H1 (cell line): ENCODE measurements around the gene UBE3C. TPM values are rescaled to one million over a fixed set of nuclear protein-coding genes. Genes with fewer than 3 reads are reported as not detected.
A peak's percentile ranks its signal among the peaks of the same experiment; 100 is the strongest.

Experiments used
- CTCF ChIA-PET: fragments of 300-600 bp; sonication (Branson Sonifier 250); formaldehyde crosslinking; loops from one replicate; lab custom pipeline; 2021; ENCODE audit not compliant: partially characterized antibody; lab: Charles Lee
- POLR2A ChIA-PET: fragments of 300-600 bp; sonication (Branson Sonifier 250); formaldehyde crosslinking; loops from one replicate; lab custom pipeline; 2021; ENCODE audit warnings: inconsistent platforms; ENCODE audit not compliant: partially characterized antibody; lab: Charles Lee
- DNase-seq, 2 experiments: peaks; one replicate each; pipeline versions ENCODE4 v3.0.0 to v3.0.0-alpha.2; 2010 to 2022; ENCODE audit warnings: low spot score in 2 of 2, low read depth in 1 of 2, mixed read lengths in 1 of 2
- FAIRE-seq: peaks from 2 replicates; lab custom pipeline; 2011; peaks lifted over from hg19 to GRCh38; lab: Jason Lieb, UNC
- H2AFZ ChIP-seq: 2 replicates; pipeline ENCODE4 v1.8.1; 2012; ENCODE audit warnings: low read length, inconsistent platforms
- H2AK5ac ChIP-seq: 2 replicates; pipeline ENCODE4 v1.6.1; 2013; ENCODE audit warnings: low read depth, low read length
- H2BK120ac ChIP-seq: replicated peaks from 2 replicates; pipeline ENCODE3; 2013; ENCODE audit warnings: low read depth, low read length, inconsistent platforms
- H2BK12ac ChIP-seq: 2 replicates; pipeline ENCODE4 v1.6.1; 2013; ENCODE audit warnings: low read depth, low read length
- H2BK15ac ChIP-seq: 2 replicates; pipeline ENCODE4 v1.6.1; 2013; ENCODE audit warnings: low read length
- H2BK20ac ChIP-seq: 2 replicates; pipeline ENCODE4 v1.6.1; 2013; ENCODE audit warnings: low read length
- H2BK5ac ChIP-seq: 2 replicates; pipeline ENCODE4 v1.6.1; 2013; ENCODE audit warnings: low read depth, low read length
- H3K14ac ChIP-seq: 2 replicates; pipeline ENCODE4 v1.6.1; 2013; ENCODE audit warnings: inconsistent platforms; ENCODE audit not compliant: insufficient read length
- H3K18ac ChIP-seq: 2 replicates; pipeline ENCODE4 v1.6.1; 2013; ENCODE audit warnings: low read length; ENCODE audit errors: extremely low read depth
- H3K23ac ChIP-seq: 2 replicates; pipeline ENCODE4 v1.6.1; 2013; ENCODE audit warnings: inconsistent platforms; ENCODE audit not compliant: insufficient read length
- H3K23me2 ChIP-seq: 2 replicates; pipeline ENCODE4 v1.6.1; 2013; ENCODE audit warnings: low read depth, low read length
- H3K27ac ChIP-seq: 2 replicates; pipeline ENCODE4 v1.6.1; 2011; ENCODE audit warnings: low read depth, low read length, inconsistent platforms
- H3K27me3 ChIP-seq, 4 experiments: replicated peaks in 1 of 4; 1 replicate in 1 of 4; 2 replicates in 3 of 4; pipeline versions ENCODE4 v1.6.1 to v1.8.1; 2011 to 2013; ENCODE audit warnings: low read length in 3 of 4, mild to moderate bottlenecking in 3 of 4, inconsistent platforms in 2 of 4, mixed read lengths in 2 of 4, moderate library complexity in 1 of 4; ENCODE audit not compliant: control insufficient read depth in 3 of 4, insufficient read depth in 3 of 4; ENCODE audit errors: extremely low read depth in 1 of 4
- H3K36me3 ChIP-seq, 4 experiments: 2 replicates each; pipeline versions ENCODE4 v1.6.1 to v1.8.1; 2011 to 2013; ENCODE audit warnings: mild to moderate bottlenecking in 4 of 4, low read length in 3 of 4, moderate library complexity in 2 of 4, control low read depth in 1 of 4, inconsistent platforms in 1 of 4; ENCODE audit not compliant: insufficient read depth in 4 of 4, control insufficient read depth in 2 of 4
- H3K4ac ChIP-seq: replicated peaks from 2 replicates; pipeline ENCODE3; 2013; ENCODE audit warnings: low read length, low read depth, mixed read lengths, inconsistent platforms; ENCODE audit not compliant: insufficient read length
- H3K4me1 ChIP-seq, 4 experiments: replicated peaks in 1 of 4; 1 replicate in 1 of 4; 2 replicates in 3 of 4; pipeline versions ENCODE4 v1.6.1 to v1.8.1; 2011 to 2013; ENCODE audit warnings: low read length in 3 of 4, inconsistent platforms in 2 of 4, mixed read lengths in 1 of 4; ENCODE audit not compliant: insufficient read depth in 4 of 4, control insufficient read depth in 3 of 4
- H3K4me2 ChIP-seq, 2 experiments: 2 replicates each; pipeline versions ENCODE4 v1.6.1 to v1.8.1; 2011 to 2013; ENCODE audit warnings: low read depth in 2 of 2, low read length in 2 of 2, control low read depth in 1 of 2, inconsistent platforms in 1 of 2, mild to moderate bottlenecking in 1 of 2; ENCODE audit not compliant: insufficient read depth in 1 of 2
- H3K4me3 ChIP-seq, 4 experiments: fragments of 200-600, 300-600 bp in 1 of 4; sonication (generic), shearing (Covaris generic), sonication (Bioruptor Twin) in 1 of 4; 2 replicates each; pipeline versions ENCODE4 v1.5.1 to v1.8.1; 2011 to 2016; ENCODE audit warnings: low read length in 4 of 4, low read depth in 3 of 4, control low read depth in 2 of 4, inconsistent platforms in 2 of 4, mild to moderate bottlenecking in 2 of 4, mixed read lengths in 1 of 4, moderate library complexity in 1 of 4; ENCODE audit not compliant: insufficient read depth in 2 of 4; ENCODE audit errors: extremely low read depth in 1 of 4
- H3K56ac ChIP-seq: replicated peaks from 2 replicates; pipeline ENCODE3; 2013; ENCODE audit warnings: low read depth, mild to moderate bottlenecking, mixed read lengths, low read length, inconsistent platforms; ENCODE audit not compliant: insufficient read length
- H3K79me1 ChIP-seq: 2 replicates; pipeline ENCODE4 v1.6.1; 2013; ENCODE audit warnings: low read depth, low read length, control low read depth
- H3K79me2 ChIP-seq, 2 experiments: 2 replicates each; pipeline versions ENCODE4 v1.6.1 to v1.8.1; 2012 to 2013; ENCODE audit warnings: low read length in 2 of 2, mild to moderate bottlenecking in 2 of 2, inconsistent platforms in 1 of 2; ENCODE audit not compliant: insufficient read depth in 2 of 2, control insufficient read depth in 1 of 2
- H3K9ac ChIP-seq, 4 experiments: replicated peaks in 1 of 4; 1 replicate in 1 of 4; 2 replicates in 3 of 4; pipeline versions ENCODE4 v1.6.1 to v1.8.1; 2011 to 2013; ENCODE audit warnings: low read depth in 3 of 4, low read length in 3 of 4, control low read depth in 2 of 4, mild to moderate bottlenecking in 2 of 4, moderate library complexity in 2 of 4, inconsistent platforms in 1 of 4; ENCODE audit errors: extremely low read depth in 1 of 4
- H3K9me3 ChIP-seq, 2 experiments: 2 replicates each; pipeline versions ENCODE4 v1.6.1 to v1.8.1; 2012 to 2013; ENCODE audit warnings: mild to moderate bottlenecking in 2 of 2, moderate library complexity in 2 of 2, control low read depth in 1 of 2, inconsistent platforms in 1 of 2, low read depth in 1 of 2, low read length in 1 of 2, mixed read lengths in 1 of 2; ENCODE audit not compliant: insufficient read depth in 2 of 2
- H4K20me1 ChIP-seq, 2 experiments: replicated peaks in 1 of 2; 2 replicates each; pipeline versions ENCODE3 to v1.8.1; 2011 to 2013; ENCODE audit warnings: inconsistent platforms in 2 of 2, low read length in 2 of 2, mild to moderate bottlenecking in 1 of 2; ENCODE audit not compliant: insufficient read depth in 2 of 2, control insufficient read depth in 1 of 2
- H4K5ac ChIP-seq: 2 replicates; pipeline ENCODE4 v1.6.1; 2013; ENCODE audit warnings: low read length, low read depth, mixed read lengths, inconsistent platforms; ENCODE audit not compliant: insufficient read length
- H4K8ac ChIP-seq: 2 replicates; pipeline ENCODE4 v1.8.0; 2013; ENCODE audit warnings: mild to moderate bottlenecking, moderate library complexity, low read length, inconsistent platforms; ENCODE audit not compliant: insufficient read depth; ENCODE audit errors: extremely low read depth
- H4K91ac ChIP-seq: replicated peaks from 2 replicates; pipeline ENCODE3; 2013; ENCODE audit warnings: low read length, mixed read lengths, inconsistent platforms; ENCODE audit not compliant: insufficient read length
- ASH2L ChIP-seq: fragments of 200-600, 300-600 bp; sonication (generic); IDR thresholded peaks from one replicate; pipeline ENCODE4 v1.7.1; 2017; ENCODE audit warnings: low read length
- TAF1 ChIP-seq: IDR thresholded peaks from 2 replicates; pipeline ENCODE4 v1.6.1; 2011; ENCODE audit warnings: mild to moderate bottlenecking, low read depth, low read length
- WGBS, 2 experiments: shearing (Covaris generic) in 1 of 2; methylation state at CpG; one replicate each; pipeline versions ENCODE4 v1.1.6 to v1.1.7; 2013 to 2015; ENCODE audit warnings: low lambda C conversion rate in 2 of 2, mixed read lengths in 2 of 2, inconsistent platforms in 1 of 2, low coverage in 1 of 2, missing lambda C conversion rate in 1 of 2; ENCODE audit not compliant: insufficient replicate concordance in 2 of 2, insufficient coverage in 1 of 2, insufficient read length in 1 of 2; ENCODE audit errors: extremely low coverage in 1 of 2, missing lambda C conversion rate in 1 of 2; 5-methylcytosine and 5-hydroxymethylcytosine counted together
- polyA plus RNA-seq, 7 experiments: library from polyadenylated mRNA; depleted of rRNA in 3 of 7; stranded (reverse) in 5 of 7; unstranded in 2 of 7; fragments of >200 nt in 5 of 7; fragments of 200-250 nt in 2 of 7; gene quantifications; 1 replicate in 5 of 7; 2 replicates in 1 of 7; 4 replicates in 1 of 7; pipeline versions ENCODE4 v1.2.1 to v1.2.3, GENCODE V29; 2011 to 2013; ENCODE audit warnings: missing spikeins in 2 of 7, mixed read lengths in 2 of 7
- total RNA-seq: library from RNA; stranded (reverse); fragmentation: NEBNext Ultra II Directional; extraction: Animal tissue kit (Norgen Biotek cat#: 25700); gene quantifications from 2 replicates; pipeline ENCODE4 v1.2.1, GENCODE V29; 2021

Gene UBE3C
- total and polyA plus RNA-seq, 2 of the 8 experiments (the other 6 are each of a cell fraction or from before 2014, with no cell fraction given): 32.0 to 54.1 TPM

- Histone ChIP-seq H3K79me1 (no peaks in the 10 kb centered on the region), H3K79me2 (no peaks in the 10 kb centered on the region), H3K27me3 (no peaks in the 10 kb centered on the region), H3K14ac (no peak overlapping the region), H4K5ac (no peak overlapping the region), H2BK5ac (0 out of 2 replicates have a peak overlapping the region, but pooled peaks have one; percentile 60), H3K4me1 (peaks cover 0 to 9% (median 3%) of the 10 kb centered on the region in 4 experiments; a peak in 4 of 7 replicates), H2AK5ac (no peak overlapping the region), H4K20me1 (no peaks in the 10 kb centered on the region), H3K23ac (no peak overlapping the region), H2BK12ac (0 out of 2 replicates have a peak overlapping the region, but pooled peaks have one; percentile 17), H3K36me3 (no peaks in the 10 kb centered on the region), H2BK120ac (no peak overlapping the region), H3K9ac (no peak overlapping the region), H2AFZ (no peak overlapping the region), H3K4me2 (no peak overlapping the region), H3K56ac (no peak overlapping the region), H3K4me3 (no peak overlapping the region), H3K9me3 (peaks cover 13 to 14% of the 10 kb centered on the region in 2 experiments), H4K8ac (peak overlapping the region; percentile 74; the same call in 1 of the 2 replicates), H2BK20ac (no peak overlapping the region), H3K18ac (no peak overlapping the region), H3K4ac (no peak overlapping the region), H2BK15ac (no peak overlapping the region), H3K23me2 (no peaks in the 10 kb centered on the region), H3K27ac (no peak overlapping the region), H4K91ac (peak overlapping the region; percentile 10)
- ChIA-PET POLR2A (interaction anchor here (1.0 kb wide), 1 partner anchor 58 kb away, joined by 3 read pairs; no protein-coding TSS in a partner anchor), CTCF (interaction anchor here (0.7 to 1.3 kb wide), 2 partner anchors 30 to 64 kb away, joined by 3 to 5 read pairs; no protein-coding TSS in a partner anchor)
- TF ChIP-seq ASH2L (no peak), TAF1 (no peak)
- WGBS, 2 experiments: 92% methylated on average over 20 of the region's 24 CpGs; no CpG with 5 or more reads in 1 of the 2 experiments
- DNase-seq: no peak
- no peak for FAIRE-seq
Measured at GRCh38 chr7:157281221-157281998, 142.7 kb downstream of the UBE3C start.
